Endothelial cell (in vitro differentiated cells): ENCODE data around the gene NKX6-2. TPM values are rescaled to one million over a fixed set of nuclear protein-coding genes. Genes with fewer than 3 reads are reported as not detected.

Experiments
- DNase-seq: peaks from one replicate; pipeline ENCODE4 v3.0.0; 2021; ENCODE audit warnings: low spot score
- H3K27ac Mint-ChIP-seq: one replicate; pipeline ENCODE4 v1.8.0; 2021; ENCODE audit warnings: mixed read lengths, inconsistent platforms; ENCODE audit not compliant: unreplicated experiment
- H3K27me3 Mint-ChIP-seq: one replicate; pipeline ENCODE4 v1.8.0; 2021; ENCODE audit warnings: mild to moderate bottlenecking, moderate library complexity, mixed read lengths, inconsistent platforms; ENCODE audit not compliant: unreplicated experiment
- H3K36me3 Mint-ChIP-seq: one replicate; pipeline ENCODE4 v1.8.0; 2021; ENCODE audit warnings: mild to moderate bottlenecking, low read depth, mixed read lengths, inconsistent platforms; ENCODE audit not compliant: unreplicated experiment
- H3K4me1 Mint-ChIP-seq: one replicate; pipeline ENCODE4 v1.8.0; 2021; ENCODE audit warnings: mild to moderate bottlenecking, mixed read lengths, inconsistent platforms; ENCODE audit not compliant: unreplicated experiment
- H3K4me3 Mint-ChIP-seq: one replicate; pipeline ENCODE4 v1.8.0; 2021; ENCODE audit warnings: mild to moderate bottlenecking, mixed read lengths, inconsistent platforms; ENCODE audit not compliant: unreplicated experiment
- H3K9me3 Mint-ChIP-seq: one replicate; pipeline ENCODE4 v1.8.0; 2021; ENCODE audit warnings: mixed read lengths, inconsistent platforms; ENCODE audit not compliant: unreplicated experiment
- CTCF ChIP-seq: fragments of 200-600 bp; sonication (generic); IDR thresholded peaks from one replicate; pipeline ENCODE4 v1.5.0; 2021; ENCODE audit warnings: antibody characterized with exemption; ENCODE audit not compliant: unreplicated experiment
- total RNA-seq: library from RNA; stranded (reverse); fragmentation: NEBNext Ultra II Directional; extraction: Animal tissue kit (Norgen Biotek cat#: 25700); gene quantifications from one replicate; pipeline ENCODE4 v1.2.1, GENCODE V29; 2021; ENCODE audit not compliant: unreplicated experiment

Gene NKX6-2
- total RNA-seq, 1 donor from 2014 or later: not detected

GRCh38 chr10:132815168-132815857, 29.4 kb upstream of the NKX6-2 start:
- no peak for DNase-seq
- peaks cover 13% of the 10 kb centered on the region for H3K27me3 Mint-ChIP-seq
- peaks cover 8% of the 10 kb centered on the region for H3K36me3 Mint-ChIP-seq
- TF ChIP-seq CTCF: no peak
- H3K27ac Mint-ChIP-seq: no peak overlapping the region
- H3K4me1 Mint-ChIP-seq: no peaks in the 10 kb centered on the region
- peaks cover 9% of the 10 kb centered on the region for H3K9me3 Mint-ChIP-seq
- no peak overlapping the region for H3K4me3 Mint-ChIP-seq

DNA sequence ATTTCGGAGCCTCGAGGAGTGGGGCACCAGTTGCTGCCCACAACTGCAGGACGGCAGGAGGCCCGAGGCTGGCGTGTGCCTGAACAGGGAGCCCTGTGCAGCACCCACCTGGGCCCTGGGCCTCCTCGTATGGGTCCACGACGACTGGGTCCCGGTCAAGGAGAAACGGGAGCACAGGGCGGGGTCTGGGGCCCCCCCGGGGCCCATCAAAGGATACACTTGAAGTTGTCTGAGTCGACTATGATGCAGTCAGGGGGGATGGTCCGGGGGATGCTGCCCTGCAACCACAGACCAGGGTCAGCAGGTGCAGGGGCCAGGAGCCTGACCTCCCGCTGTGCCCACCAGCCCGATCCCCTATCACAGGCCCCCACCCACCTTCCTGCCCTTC, 28.5 kb upstream of the NKX6-2 start:
- Mint-ChIP-seq H3K4me1 (no peaks in the 10 kb centered on the region), H3K27ac (no peak overlapping the region), H3K36me3 (no peaks in the 10 kb centered on the region), H3K27me3 (peaks cover 4% of the 10 kb centered on the region), H3K9me3 (peaks cover under 1% of the 10 kb centered on the region), H3K4me3 (no peak overlapping the region)
- TF ChIP-seq CTCF: no peak
- DNase-seq: no peak

- Mint-ChIP-seq H3K36me3 (no peaks in the 10 kb centered on the region), H3K9me3 (no peaks in the 10 kb centered on the region), H3K27me3 (peaks cover 7% of the 10 kb centered on the region), H3K4me1 (no peaks in the 10 kb centered on the region), H3K27ac (peak overlapping the region; percentile 31), H3K4me3 (no peak overlapping the region)
- TF ChIP-seq CTCF: no peak
- no peak for DNase-seq
These were observed 27.9 kb upstream of the NKX6-2 start for GRCh38 chr10:132813560-132814468.

DNA sequence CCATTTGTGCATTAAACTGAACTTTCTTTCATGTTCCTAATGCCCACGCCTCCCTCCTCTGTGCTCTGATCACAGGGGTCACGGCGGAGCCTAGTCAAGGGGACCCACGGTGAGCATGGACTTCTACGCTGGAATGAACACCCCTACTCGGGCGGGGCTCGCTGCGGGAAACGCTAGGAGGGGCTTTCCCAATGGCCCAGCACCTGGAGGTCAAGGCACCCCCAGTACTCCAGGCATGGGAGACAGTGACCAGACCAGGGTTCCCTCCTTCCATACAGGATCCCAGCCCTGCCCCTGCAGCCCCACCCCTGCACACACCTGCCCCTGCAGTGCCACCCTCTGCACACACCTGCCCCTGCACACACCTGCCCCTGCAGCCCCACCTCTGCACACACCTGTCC, 27.1 kb upstream of the NKX6-2 start:
- Mint-ChIP-seq H3K36me3 (no peaks in the 10 kb centered on the region), H3K4me1 (no peaks in the 10 kb centered on the region), H3K27me3 (peaks cover 7% of the 10 kb centered on the region), H3K4me3 (no peak overlapping the region), H3K9me3 (no peaks in the 10 kb centered on the region), H3K27ac (no peak overlapping the region)
- no peak for TF ChIP-seq CTCF
- no peak for DNase-seq

DNA sequence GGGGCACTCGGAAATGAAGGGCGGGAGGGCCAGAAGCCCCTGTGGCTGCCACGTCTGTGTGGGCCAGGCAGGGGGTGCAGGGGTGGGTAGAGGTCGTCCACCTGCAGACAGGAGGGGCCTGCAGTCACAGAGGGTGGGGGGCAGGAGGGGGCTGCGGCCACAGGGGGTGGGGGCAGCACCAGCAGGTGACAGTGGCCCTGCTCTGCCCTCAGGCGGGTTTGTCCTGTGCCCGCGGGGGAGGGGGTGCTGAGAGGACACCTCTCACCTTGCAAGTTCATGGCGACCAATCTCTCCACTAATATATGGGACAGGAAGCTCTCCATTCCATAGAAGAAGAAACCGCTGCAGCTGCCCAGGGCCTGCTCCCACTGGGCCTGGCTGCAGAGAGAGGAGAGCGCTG, 26.6 kb upstream of the NKX6-2 start:
- no peak for DNase-seq
- TF ChIP-seq CTCF: no peak
- Mint-ChIP-seq H3K9me3 (no peaks in the 10 kb centered on the region), H3K4me1 (no peaks in the 10 kb centered on the region), H3K27me3 (peaks cover 7% of the 10 kb centered on the region), H3K4me3 (no peak overlapping the region), H3K36me3 (no peaks in the 10 kb centered on the region), H3K27ac (no peak overlapping the region)
